Smooth muscle cell of the brain vasculature (primary cell): ENCODE measurements around the gene LMBR1.
"Not testable (repeated sequence)": the region's sequence is repeated elsewhere in the genome, so short reads cannot be mapped to it uniquely, and the experiment has no call there.

Experiments
- DNase-seq: peaks from one replicate; pipeline ENCODE4 v3.0.0-alpha.2; 2012; ENCODE audit warnings: low read depth, low spot score

The LMBR1 gene

GRCh38 chr7:156657681-156658080 is 235.3 kb downstream of the LMBR1 start:
- DNase-seq = no peak

- no peak for DNase-seq
Observed at GRCh38 chr7:156656598-156656997, 236.4 kb downstream of the LMBR1 start.

- no peak for DNase-seq
Observed at GRCh38 chr7:156655983-156656382, 237.0 kb downstream of the LMBR1 start.

DNA sequence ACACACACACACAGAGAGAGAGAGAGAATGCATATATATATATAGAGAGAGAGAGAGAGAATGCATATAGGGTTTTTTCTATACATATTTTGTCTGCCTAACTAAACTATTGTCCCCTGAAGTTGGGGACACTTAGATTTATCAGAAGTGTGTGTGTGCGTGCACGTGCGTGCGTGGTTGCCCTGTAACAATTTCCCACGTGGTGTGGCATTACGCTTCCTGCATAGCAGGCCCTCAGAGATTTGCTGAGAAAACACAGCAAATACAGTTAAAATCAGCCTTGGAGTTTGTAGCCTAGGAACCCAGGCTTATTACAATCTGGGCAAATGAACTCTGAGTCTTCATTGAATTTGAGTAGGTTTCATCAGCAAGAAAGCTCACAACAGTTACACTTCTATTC is 237.7 kb downstream of the LMBR1 start:
- no peak for DNase-seq

GRCh38 chr7:156654511-156655234 is 238.3 kb downstream of the LMBR1 start:
- no peak for DNase-seq

GRCh38 chr7:156652886-156653568 is 240.0 kb downstream of the LMBR1 start:
- no peak for DNase-seq

DNA sequence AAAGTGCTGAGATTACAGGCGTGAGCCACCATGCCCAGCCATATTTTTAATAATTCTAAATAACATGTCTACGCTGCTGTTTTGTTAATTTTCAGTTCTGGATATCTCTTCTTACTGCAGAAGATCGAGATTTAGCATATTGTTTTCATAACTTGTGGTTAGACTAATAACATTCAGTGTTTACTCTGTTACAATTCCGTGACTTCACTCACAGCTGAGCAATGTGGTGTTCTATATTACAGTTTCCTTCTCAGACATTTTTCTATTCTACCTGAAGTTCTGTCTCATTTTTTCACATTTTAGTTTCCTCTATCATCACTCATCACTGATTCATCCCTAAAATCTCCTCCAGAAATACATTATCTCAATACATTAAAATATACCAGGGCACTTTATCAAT is 241.5 kb downstream of the LMBR1 start:
- no peak for DNase-seq

DNA sequence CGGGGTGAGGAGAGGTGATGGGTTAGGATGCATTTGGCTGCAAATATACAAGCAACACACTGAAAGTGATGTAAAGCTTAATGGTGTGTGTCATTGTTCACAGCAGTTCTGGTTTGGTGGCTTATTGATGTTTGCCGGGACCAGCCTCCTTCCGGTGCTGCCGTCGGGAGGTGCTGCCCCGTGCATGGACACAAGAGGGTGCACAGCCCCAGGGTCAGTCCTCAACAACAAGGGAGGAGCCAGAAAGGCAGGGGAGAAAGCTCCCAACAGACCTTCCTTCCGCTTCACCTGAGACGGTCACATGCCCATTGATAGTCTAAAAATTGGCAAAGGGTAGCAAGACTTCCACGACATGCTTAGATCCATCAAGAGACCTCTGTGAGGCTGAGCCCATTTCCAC is 242.9 kb downstream of the LMBR1 start:
- no peak for DNase-seq

DNA sequence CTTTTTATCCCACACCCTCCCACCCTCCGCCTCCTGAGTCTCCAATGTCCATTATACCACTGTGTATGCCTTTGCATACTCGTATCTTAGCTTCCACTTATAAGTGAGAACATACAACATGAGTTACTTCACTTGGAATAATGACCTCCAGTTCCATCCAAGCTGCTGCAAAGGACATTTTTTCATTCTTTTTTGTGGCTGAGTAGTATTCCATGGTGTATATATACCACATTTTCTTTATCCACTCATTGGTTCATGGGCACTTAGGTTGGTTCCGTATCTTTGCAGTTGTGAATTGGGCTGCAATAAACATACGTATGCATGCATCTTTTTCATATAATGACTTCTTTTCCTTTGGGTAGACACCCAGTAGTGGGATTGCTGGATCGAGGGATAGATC is 245.7 kb downstream of the LMBR1 start:
- DNase-seq = not testable (repeated sequence)

DNA sequence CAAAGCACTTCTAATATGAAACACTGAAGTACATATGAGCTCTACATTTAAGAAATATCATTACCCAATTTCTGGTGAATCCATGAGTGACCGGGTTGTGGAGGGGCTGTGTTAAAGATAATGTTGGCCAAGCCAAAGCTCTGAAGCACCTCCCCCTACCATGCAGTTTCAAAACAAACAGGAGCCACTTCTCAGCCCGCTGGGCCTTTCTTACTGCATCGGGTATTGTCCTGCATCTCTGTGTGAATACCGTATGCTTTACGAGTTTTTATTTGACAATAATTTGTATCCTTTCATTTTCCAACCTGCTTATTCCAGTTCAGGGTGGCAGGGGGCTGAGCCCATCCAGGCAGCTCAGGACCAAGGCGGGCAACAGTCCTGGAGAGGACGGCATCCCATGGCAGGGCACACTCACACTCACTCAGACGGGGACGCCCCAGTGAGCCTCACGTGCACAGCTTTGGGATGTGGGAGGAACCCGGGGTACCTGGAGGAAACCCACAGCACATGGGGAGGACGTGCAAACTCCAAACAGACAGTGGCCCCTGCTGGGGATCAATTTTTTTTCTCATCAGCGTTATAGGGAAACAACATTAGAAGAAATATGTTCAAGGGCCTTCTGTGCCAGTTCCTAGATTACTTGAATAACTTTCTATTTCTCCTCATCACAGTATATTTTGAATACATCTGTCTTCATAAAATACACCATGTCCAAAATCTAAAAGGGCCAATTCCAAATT is 250.5 kb downstream of the LMBR1 start:
- no peak for DNase-seq

- DNase-seq = no peak
Observed at GRCh38 chr7:156640949-156641485, 252.0 kb downstream of the LMBR1 start.

DNA sequence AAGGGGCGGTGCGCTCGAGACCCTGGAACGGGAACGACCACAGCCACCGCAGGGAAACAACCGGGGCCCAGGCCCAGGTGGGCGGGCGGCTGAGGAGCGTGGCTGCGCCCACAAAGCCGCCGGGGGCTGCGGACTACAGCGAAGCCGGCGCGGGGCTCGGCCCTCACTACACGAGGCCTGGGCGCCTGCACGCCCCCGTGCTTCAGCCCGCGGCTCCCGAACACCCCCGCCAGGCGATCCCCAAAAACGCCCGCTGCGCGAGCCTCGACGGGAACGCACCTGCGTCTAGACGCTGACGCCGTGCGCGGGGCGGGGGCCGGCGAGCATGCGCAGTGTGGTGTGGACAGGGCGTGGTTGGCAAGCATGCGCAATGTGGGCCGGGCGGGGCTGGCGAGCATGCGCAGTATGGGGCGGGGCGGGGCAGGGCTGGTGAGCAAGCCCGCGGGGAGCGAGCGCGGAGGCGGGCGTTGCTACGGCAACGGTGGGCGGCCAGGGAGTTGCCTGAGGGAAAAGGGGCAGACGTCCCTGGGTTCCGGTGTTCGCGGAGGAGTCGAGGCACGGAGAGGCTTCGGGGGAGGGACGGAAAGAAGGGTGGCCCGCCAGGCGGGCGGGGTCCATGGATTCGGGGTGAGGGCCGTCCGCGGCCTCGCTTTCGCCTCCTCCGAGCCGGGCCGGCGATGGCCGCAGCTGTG is 252.6 kb downstream of the LMBR1 start, which contains the start of gene RNF32:
Gene RNF32, plus strand, starts transcription at position 518 of the 692 bp plus-strand sequence. CDS start 3,104 bp downstream, outside the sequence.
- DNase-seq = peak; percentile 75

DNA sequence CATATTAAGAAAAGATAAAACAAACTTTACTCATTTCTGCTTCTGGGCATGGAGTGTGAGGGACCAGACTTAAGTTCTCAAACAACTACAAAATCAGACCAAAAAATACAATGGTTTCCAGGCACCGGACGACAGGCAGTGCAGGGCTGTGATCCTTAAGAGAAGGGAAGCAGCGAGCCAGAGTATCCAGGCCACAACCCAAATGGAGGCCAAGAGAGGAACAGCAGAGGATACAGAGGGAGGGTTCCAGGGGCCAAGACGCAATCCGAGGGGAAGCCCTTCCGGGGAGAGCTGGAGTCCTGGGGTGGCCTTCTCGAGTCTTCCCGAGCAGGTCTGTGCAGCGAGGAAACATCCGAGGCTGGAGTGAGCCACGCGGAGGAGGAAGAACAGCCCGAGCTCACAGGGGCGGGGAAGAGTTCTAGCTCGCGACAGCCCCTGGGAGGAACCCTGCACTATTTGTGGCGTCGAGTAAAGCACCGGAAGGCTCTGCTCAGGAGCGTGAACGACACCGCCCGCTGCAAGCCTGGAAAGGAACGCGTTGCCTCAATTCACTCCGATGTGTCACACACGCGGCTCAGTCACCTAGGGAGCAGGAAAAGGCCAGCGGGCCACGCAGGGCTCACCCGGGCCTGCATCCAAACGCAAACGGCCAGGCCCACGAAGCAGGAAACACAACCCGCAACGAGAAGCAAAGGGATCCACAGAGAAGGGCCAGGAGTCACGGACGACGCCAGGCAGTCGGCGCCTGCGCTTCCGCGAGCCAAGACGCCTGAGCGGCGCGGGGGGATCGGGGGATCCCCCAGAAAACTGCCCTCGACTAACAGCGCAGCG is 253.3 kb downstream of the LMBR1 start:
- no peak for DNase-seq

- no peak for DNase-seq
Observed at GRCh38 chr7:156638443-156639077, 254.4 kb downstream of the LMBR1 start.

- DNase-seq = not testable (repeated sequence)
Observed at GRCh38 chr7:156637093-156637492, 255.9 kb downstream of the LMBR1 start.

DNA sequence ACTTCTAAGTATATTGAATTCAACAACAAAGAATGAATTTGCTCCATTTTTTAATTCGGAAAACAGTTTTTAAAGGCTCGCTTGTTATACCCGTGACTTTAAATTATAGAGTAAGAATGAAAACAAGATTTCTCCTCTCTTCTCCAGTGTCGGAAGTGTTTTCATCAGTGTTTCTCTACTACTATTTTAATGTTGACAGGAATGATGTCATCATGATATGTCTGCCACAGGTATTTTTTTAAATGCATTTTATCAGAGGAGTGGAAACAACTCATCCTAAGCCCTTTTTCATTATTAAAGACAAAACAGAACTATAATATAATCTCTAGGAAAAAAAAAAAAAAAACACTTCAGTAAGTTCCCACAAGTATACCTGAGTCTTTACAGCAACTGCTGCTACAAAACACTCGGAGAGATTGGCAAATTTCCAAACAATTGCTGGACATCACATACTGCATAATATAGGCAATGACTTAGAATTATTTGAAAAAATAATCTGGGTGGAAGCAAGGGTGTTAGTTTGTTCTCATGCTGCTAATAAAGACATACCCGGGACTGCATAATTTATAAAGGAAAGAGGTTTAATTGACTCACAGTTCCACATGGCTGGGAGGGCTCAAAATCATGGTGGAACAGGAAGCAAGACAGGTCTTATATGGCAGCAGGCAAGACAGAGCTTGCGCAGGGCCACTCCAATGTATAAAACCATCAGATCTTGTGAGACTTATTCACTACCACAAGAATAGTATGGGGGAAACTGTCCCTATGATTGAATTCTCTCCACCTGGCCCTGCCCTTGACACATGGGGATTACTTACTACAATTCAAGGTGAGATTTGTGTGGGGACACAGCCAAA is 257.2 kb downstream of the LMBR1 start:
- DNase-seq = no peak

DNA sequence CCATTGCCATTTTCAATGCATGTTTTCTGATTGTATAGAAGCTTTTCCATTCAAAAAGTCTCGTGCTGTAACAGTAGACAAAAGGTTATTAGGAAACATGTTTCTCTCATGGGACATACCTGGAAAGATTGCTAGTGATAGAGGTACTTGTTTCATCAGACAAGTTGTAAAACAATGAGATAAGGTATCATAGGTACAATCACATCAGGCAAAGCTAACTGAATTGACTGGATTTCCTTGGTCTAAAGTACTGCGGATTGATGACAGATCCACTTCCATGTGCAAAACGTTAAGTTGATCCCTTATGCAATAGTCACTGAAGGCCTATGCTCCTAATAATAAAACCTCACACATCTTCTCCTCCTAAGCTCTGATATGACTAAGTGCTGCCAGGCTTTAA is 258.9 kb downstream of the LMBR1 start:
- DNase-seq = no peak

DNA sequence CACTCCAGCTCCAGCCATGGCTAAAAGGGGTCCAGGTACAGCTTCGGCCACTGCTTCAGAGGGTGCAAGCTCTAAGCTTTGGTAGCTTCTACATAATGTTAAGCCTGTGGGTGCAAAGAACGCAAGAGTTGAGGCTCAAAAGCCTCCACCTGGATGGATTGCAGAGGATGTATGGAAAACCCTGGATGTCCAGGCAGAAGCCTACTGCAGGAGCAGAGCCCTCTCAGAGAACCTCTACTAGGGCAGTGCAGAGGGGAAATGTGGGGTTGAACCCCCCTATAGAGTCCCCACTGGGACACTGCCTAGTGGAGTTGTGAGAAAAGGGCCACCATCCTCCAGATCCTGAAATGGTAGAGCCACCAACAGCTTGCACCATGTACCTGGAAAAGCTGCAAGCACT is 263.1 kb downstream of the LMBR1 start:
- no peak for DNase-seq

- no peak for DNase-seq
Observed at GRCh38 chr7:156628562-156628961, 264.4 kb downstream of the LMBR1 start.
